Ecto neural progenitor cell (in vitro differentiated cells): ENCODE measurements around the gene TUBA8.

ENCODE experiments used
- DNase-seq: peaks from one replicate; pipeline ENCODE4 v3.0.0-alpha.2; 2018; ENCODE audit warnings: low spot score

Gene TUBA8

GRCh38 chr22:18077087-18077638 lies 33.4 kb upstream of the TUBA8 start:
- no peak for DNase-seq

- peak; percentile 93 for DNase-seq
These were observed 32.8 kb upstream of the TUBA8 start, which contains the start of gene PEX26 for GRCh38 chr22:18077639-18078328. Gene PEX26 (plus strand): TSS chr22:18077990. CDS start chr22:18078377, 387 bp downstream.

- DNase-seq, result no peak
These were observed 32.1 kb upstream of the TUBA8 start for GRCh38 chr22:18078329-18079041.

- no peak for DNase-seq
These were observed 30.8 kb upstream of the TUBA8 start for GRCh38 chr22:18079706-18080233.

- no peak for DNase-seq
These were observed 29.2 kb upstream of the TUBA8 start for GRCh38 chr22:18081416-18081815.

- DNase-seq, result no peak
These were observed 28.1 kb upstream of the TUBA8 start for GRCh38 chr22:18082467-18082866.

- no peak for DNase-seq
These were observed 27.2 kb upstream of the TUBA8 start for GRCh38 chr22:18083406-18083805.

- DNase-seq, result no peak
These were observed 25.4 kb upstream of the TUBA8 start for GRCh38 chr22:18085188-18085587.

- DNase-seq, result no peak
These were observed 23.2 kb upstream of the TUBA8 start for GRCh38 chr22:18087350-18087855.

- DNase-seq, result no peak
These were observed 21.6 kb upstream of the TUBA8 start for GRCh38 chr22:18088825-18089568.

GRCh38 chr22:18090286-18090685 lies 20.3 kb upstream of the TUBA8 start:
- DNase-seq, result no peak

- DNase-seq, result no peak
These were observed 19.1 kb upstream of the TUBA8 start for GRCh38 chr22:18091478-18091877.

GRCh38 chr22:18091916-18092526 lies 18.6 kb upstream of the TUBA8 start:
- DNase-seq, result no peak

GRCh38 chr22:18093661-18094060 lies 16.9 kb upstream of the TUBA8 start:
- no peak for DNase-seq

GRCh38 chr22:18095101-18095805 lies 15.4 kb upstream of the TUBA8 start:
- DNase-seq, result no peak

- no peak for DNase-seq
These were observed 13.8 kb upstream of the TUBA8 start for GRCh38 chr22:18096823-18097222.

- DNase-seq, result no peak
These were observed 9.8 kb upstream of the TUBA8 start for GRCh38 chr22:18100781-18101180.

- no peak for DNase-seq
These were observed 9.1 kb upstream of the TUBA8 start for GRCh38 chr22:18101536-18101935.

GRCh38 chr22:18103527-18104269 lies 6.9 kb upstream of the TUBA8 start:
- no peak for DNase-seq

GRCh38 chr22:18104566-18104965 lies 6.0 kb upstream of the TUBA8 start:
- DNase-seq, result no peak
